NCI-H748 (cell line): ENCODE data around the gene HSDL1.

Experiments used
- DNase-seq: peaks from one replicate; lab custom pipeline; 2025; ENCODE audit not compliant: unreplicated experiment; lab: John Stamatoyannopoulos, UW

Gene HSDL1

GRCh38 chr16:84176192-84177053, 31.4 kb upstream of the HSDL1 start:
- DNase-seq = no peak

DNA sequence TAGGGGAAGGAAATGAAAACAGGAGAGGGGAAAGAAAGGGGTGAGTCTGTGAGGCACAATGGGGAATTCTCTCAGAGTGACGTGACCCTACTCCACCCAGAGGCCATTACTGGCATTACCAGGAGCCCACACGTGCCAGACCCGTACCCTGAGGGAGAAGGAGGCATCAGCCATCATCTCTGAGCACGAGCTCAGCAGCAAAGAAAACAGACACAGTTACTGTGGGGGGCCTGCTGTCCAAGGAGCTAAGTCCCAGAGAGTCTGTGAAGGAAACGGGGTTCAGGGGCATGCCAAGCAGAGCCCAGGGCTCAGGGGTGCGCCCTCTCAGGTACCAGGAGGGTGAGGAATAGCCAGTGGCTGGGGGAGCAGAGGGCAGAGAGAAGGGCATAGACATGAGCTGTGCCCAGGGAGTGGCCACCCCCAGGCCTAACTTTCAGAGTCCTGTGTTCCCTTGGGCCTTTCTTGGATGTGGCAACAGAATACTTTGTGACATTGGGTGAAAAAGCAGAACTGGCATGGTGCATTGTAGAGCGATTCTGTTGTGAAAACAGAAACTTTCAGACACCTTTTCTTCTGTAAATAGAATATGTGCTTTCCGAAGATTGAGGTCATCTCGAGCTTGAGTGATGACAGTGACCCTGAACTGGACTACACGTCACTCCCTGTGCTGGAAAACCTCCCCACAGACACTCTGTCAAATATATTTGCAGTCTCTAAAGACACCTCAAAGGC, 30.5 kb upstream of the HSDL1 start:
- peak; percentile 48 for DNase-seq

- no peak for DNase-seq
Measured at GRCh38 chr16:84174396-84174795, 29.4 kb upstream of the HSDL1 start.

DNA sequence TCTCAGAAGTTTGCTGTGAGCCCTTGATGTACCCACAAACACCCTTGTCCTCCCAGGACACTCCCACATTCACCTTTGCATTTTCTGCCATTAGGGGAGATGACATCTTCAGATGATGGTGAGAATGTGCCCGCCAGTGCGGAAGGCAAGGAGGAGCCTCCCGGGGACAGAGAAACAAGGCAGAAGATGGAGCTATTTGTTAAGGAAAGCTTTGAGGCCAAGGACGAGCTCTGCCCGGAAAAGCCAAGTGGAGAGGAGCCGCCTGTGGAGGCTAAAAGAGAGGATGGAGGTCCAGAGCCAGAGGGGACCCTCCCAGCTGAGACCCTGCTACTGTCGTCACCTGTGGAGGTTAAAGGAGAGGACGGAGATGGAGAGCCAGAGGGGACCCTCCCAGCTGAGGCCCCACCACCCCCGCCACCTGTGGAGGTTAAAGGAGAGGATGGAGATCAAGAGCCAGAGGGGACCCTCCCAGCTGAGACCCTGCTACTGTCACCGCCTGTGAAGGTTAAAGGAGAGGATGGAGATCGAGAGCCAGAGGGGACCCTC, 24.9 kb upstream of the HSDL1 start:
- no peak for DNase-seq

GRCh38 chr16:84166796-84167695, 22.1 kb upstream of the HSDL1 start:
- DNase-seq = no peak

DNA sequence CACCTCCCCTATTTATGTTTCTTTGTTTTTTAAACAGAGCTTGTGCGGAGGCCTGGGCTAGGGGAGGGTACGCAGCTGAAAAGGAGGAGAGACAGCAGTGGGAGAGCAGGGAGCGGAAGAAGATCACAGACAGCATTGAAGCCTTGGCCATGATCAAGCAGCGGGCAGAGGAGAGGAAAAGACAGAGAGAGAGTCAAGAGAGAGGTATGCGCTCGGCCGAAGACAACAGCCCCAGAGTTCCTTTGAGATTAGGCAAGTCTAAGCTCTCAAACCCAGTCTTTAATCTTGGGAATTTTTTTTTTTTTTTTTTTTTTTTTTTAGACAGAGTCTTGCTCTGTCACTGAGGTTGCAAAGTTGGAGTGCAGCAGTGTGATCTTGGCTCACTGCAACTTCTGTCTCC, 20.8 kb upstream of the HSDL1 start:
- no peak for DNase-seq

- no peak for DNase-seq
Measured at GRCh38 chr16:84161801-84162200, 16.8 kb upstream of the HSDL1 start.

DNA sequence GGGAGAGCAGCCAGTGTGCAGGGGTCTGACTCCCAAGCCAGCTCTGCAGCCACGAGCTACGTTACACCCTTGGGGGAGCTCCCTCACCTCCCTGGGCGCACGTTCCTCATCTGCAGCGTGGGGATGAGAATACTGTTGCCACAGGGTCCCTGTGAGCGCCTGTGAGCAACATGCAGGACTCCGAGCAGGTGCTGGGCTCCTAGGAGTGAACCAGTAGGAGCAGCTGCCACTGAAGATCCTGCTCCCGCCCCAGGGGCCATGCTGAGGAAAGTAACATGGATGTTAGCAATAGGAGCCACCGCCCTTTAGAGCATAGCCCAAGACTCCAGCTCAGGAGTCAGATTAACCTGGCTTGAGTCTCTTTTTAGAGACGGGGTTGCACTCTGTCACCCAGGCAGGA, 16.1 kb upstream of the HSDL1 start:
- no peak for DNase-seq

- DNase-seq = no peak
Measured at GRCh38 chr16:84159800-84160199, 14.8 kb upstream of the HSDL1 start.

- peak; percentile 5 for DNase-seq
Measured at GRCh38 chr16:84159007-84159406, 14.0 kb upstream of the HSDL1 start.

GRCh38 chr16:84156342-84156784, 11.4 kb upstream of the HSDL1 start:
- no peak for DNase-seq

DNA sequence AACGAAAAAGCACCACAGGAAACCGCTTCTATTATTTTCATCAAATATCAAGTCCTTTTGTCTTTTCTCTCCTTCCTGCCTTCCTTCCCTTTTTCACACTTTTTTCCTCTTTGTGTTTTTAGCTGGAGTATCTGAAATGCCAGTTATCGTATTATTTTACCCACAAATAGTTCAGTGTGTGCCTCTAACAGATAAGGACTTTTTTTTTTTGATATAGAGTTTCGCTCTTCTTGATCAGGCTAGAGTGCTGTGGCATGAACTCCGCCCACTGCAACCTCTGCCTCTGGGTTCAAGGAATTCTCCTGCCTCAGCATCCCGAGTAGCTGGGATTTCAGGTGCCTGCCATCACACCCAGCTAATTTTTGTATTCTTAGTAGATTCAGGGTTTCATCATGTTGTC, 10.8 kb upstream of the HSDL1 start:
- DNase-seq = no peak

DNA sequence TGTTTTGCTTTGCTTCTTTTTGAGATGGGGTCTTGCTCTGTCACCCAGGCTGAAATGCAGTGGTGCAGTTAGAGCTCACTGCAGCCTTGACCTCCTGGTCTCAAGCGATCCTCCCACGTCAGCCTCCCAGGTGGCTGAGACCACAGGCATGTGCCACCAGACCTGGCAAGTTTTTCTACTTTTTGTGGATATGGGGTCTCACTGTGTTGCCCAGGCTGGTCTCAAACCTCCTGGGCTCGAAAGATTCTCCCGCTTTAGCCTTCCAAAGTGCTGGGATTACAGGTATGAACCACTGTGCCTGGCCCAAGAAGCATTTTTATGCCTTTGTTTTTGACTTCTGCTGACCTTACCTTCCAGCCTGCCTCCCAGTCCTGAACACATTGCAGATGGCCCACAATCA, 10.2 kb upstream of the HSDL1 start:
- no peak for DNase-seq

GRCh38 chr16:84153660-84154214, 8.8 kb upstream of the HSDL1 start:
- DNase-seq = no peak

DNA sequence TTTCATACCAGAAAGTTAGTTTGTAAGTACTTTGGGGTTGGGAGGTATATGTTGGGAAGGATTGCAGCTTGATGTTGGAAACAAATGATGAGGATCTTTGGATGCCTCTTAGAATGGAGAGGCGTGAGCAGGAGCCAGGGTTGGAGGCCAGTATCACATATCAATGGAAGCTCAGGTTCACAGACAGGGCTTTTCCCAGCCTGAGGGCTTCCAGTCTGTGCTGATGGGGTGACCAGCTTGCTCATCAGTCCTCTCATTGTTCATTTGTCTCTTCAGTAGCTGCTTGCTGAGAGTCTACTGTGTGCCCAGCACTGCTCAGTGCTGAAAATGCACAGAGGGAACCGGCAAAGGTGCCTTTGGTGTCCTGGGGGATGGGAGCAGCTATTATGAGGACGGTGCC, 5.9 kb upstream of the HSDL1 start:
- DNase-seq = no peak

DNA sequence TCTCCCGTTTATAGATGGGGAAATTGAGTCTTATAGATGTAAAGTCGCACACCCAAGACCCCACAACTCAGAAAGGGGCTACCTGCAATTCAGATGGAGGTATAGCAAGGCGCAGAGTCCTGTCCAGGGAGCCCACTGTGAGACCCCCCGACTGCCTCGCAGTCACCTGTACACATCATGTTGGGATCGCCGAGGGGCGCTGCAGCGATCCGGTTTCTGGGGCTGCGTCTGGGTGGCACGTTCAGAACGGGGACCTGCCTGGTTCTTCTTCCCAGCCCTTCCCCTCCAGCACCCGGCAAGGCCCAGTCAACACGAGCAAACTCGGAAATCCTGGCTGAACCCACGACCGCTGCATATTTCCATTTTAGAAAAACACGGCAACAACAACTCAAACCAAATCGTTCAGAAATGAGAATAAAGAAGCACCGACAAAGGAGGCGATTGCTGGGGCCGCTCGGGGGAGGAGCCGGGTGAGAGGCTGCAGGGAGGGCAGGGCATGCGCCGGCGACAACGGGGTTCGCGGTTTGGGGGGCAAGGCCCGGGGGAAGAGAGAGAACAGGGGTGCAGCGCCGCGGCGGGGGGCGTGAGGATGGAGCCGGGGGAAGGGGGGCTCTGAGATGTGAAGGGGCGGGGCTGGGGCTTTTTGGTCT, 643 bp downstream of the HSDL1 start:
- DNase-seq = peak; percentile 26

- DNase-seq = no peak
Measured at GRCh38 chr16:84143784-84144199, 1.2 kb downstream of the HSDL1 start.

DNA sequence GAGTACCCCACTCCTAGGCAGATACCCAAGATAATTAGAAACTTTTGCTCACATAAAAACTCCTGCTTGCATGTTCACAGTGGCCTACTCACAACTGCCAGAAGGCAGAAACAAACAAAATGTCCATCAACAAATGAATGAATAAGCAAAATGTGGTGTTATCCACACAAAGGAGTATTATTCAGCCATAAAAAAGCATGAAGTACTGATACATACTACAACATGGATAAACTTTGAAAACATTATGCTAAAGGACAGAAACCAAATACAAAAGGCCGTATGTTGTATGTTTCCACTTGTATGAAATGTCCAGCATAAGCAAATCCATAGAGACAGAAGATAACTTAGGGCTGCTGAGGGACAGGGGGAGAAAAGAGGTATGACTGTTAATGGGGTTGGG, 1.9 kb downstream of the HSDL1 start:
- DNase-seq = no peak

DNA sequence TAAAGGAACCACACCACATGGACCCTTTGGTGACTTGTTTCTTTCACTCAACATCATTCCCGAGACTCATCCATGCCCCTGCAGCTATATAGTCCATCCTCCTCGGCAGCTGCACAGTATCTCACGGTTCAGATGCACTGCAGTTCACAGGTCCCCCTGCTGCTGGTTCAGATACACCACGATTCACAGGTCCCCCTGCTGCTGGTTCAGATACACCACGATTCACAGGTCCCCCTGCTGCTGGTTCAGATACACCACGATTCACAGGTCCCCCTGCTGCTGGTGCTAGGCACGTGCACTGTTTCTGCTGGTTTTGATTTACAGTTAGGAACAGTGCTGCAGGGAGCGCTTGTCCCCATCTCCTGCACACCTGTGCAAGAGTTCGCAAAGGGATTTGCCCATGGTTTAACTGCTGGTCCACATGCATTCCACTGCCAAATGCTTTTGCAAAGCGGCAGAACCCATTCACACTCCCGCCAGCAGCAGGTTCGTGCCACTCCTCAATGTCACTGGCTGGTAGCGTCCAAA, 3.8 kb downstream of the HSDL1 start:
- peak; percentile 19 for DNase-seq
